ENCODE results near the gene RAB25.
A peak's percentile ranks its signal among the peaks of the same experiment; 100 is the strongest.

RAB25 gene

GRCh38 chr1:156117414-156118176 lies 56.6 kb downstream of the RAB25 start:
- H3K79me2 ChIP-seq, result peaks cover 34% of the 10 kb centered on the region
- H3K4me3 ChIP-seq (ENCODE audit: low read depth, low read length), result peak overlapping the region; percentile 53
- peak overlapping the region; percentile 49 for H3K27ac ChIP-seq
- H3K36me3 ChIP-seq (ENCODE audit: control insufficient read depth, insufficient read depth, low read length), result no peaks in the 10 kb centered on the region
- H3K4me2 ChIP-seq (ENCODE audit: low read length), result peak overlapping the region; percentile 63
- H3K9ac ChIP-seq, result no peak overlapping the region
- no peak overlapping the region for H2AFZ ChIP-seq
- H3K27me3 ChIP-seq (ENCODE audit: control insufficient read depth, insufficient read depth, low read length), result no peaks in the 10 kb centered on the region
- no peaks in the 10 kb centered on the region for H3K9me3 ChIP-seq (ENCODE audit: control insufficient read depth, low read length)
- TF ChIP-seq CTCF (IDR thresholded peaks at IDR 0.05), result no peak
- peaks cover 7% of the 10 kb centered on the region for H3K4me1 ChIP-seq

- H3K4me3 ChIP-seq (ENCODE audit: low read depth, low read length), result peak overlapping the region; percentile 53
Measured at GRCh38 chr1:156118177-156118868, 57.4 kb downstream of the RAB25 start.

GRCh38 chr1:156119503-156120209 lies 58.7 kb downstream of the RAB25 start:
- Histone ChIP-seq H3K36me3 (ENCODE audit: control insufficient read depth, insufficient read depth, low read length) (no peaks in the 10 kb centered on the region), H3K27me3 (ENCODE audit: control insufficient read depth, insufficient read depth, low read length) (no peaks in the 10 kb centered on the region), H3K27ac (no peak overlapping the region), H3K4me2 (ENCODE audit: low read length) (no peak overlapping the region), H3K4me1 (peaks cover 22% of the 10 kb centered on the region), H3K79me2 (peaks cover 43% of the 10 kb centered on the region), H2AFZ (no peak overlapping the region), H3K9me3 (ENCODE audit: control insufficient read depth, low read length) (no peaks in the 10 kb centered on the region), H3K4me3 (ENCODE audit: low read depth, low read length) (no peak overlapping the region), H3K9ac (no peak overlapping the region)
- TF ChIP-seq CTCF (IDR thresholded peaks at IDR 0.05), result no peak

More at GRCh38 chr1:156118177-156118868, 57.4 kb downstream of the RAB25 start:
- H3K27ac ChIP-seq, result peak overlapping the region; percentile 49
- H3K4me1 ChIP-seq, result peaks cover 15% of the 10 kb centered on the region
- no peak for TF ChIP-seq CTCF (IDR thresholded peaks at IDR 0.05)
- no peaks in the 10 kb centered on the region for H3K9me3 ChIP-seq (ENCODE audit: control insufficient read depth, low read length)
- H3K9ac ChIP-seq, result no peak overlapping the region
- peak overlapping the region; percentile 63 for H3K4me2 ChIP-seq (ENCODE audit: low read length)
- H3K79me2 ChIP-seq, result peaks cover 36% of the 10 kb centered on the region
- no peaks in the 10 kb centered on the region for H3K27me3 ChIP-seq (ENCODE audit: control insufficient read depth, insufficient read depth, low read length)
- H3K36me3 ChIP-seq (ENCODE audit: control insufficient read depth, insufficient read depth, low read length), result no peaks in the 10 kb centered on the region
- peak overlapping the region; percentile 18 for H2AFZ ChIP-seq
